Caco-2 (cell line): ENCODE data around the gene GRID1. TPM values are rescaled to one million over a fixed set of nuclear protein-coding genes. Genes with fewer than 3 reads are reported as not detected.

ENCODE experiments used
- BruUV-seq: library from RNA; stranded (reverse); fragments of 400-500 nt; replicated peaks from 2 replicates; lab custom pipeline; 2021; lab: Mats Ljungman, UMichigan
- CTCF ChIA-PET: fragments of 300-600 bp; sonication (Branson Sonifier 250); formaldehyde crosslinking; loops from one replicate; lab custom pipeline; 2022; ENCODE audit warnings: antibody characterized with exemption; lab: Charles Lee
- POLR2A ChIA-PET: fragments of 300-600 bp; sonication (Branson Sonifier 250); formaldehyde crosslinking; loops from one replicate; lab custom pipeline; 2022; ENCODE audit warnings: antibody characterized with exemption; lab: Charles Lee
- DNase-seq, 2 experiments: peaks; one replicate each; pipeline versions ENCODE4 v3.0.0 to v3.0.0-alpha.2; 2020 to 2022
- H3K27me3 ChIP-seq: replicated peaks from 2 replicates; pipeline ENCODE4 v1.6.0; 2011; ENCODE audit warnings: low read length; ENCODE audit not compliant: control insufficient read depth, insufficient read depth
- H3K36me3 ChIP-seq: 2 replicates; pipeline ENCODE4 v1.5.1; 2011; ENCODE audit warnings: low read length; ENCODE audit not compliant: control insufficient read depth, insufficient read depth
- H3K4me1 ChIP-seq: fragments of 250-450 bp; sonication (Bioruptor Pico); 2 replicates; pipeline ENCODE4 v1.5.1; 2020; ENCODE audit warnings: mild to moderate bottlenecking
- H3K4me3 ChIP-seq: 2 replicates; pipeline ENCODE4 v1.5.1; 2011; ENCODE audit warnings: low read depth, mild to moderate bottlenecking, control low read depth, low read length
- H3K9me3 ChIP-seq: fragments of 250-450 bp; sonication (Bioruptor Pico); 2 replicates; pipeline ENCODE4 v1.5.1; 2020; ENCODE audit warnings: mild to moderate bottlenecking, moderate library complexity
- H3K27ac Mint-ChIP-seq: one replicate; pipeline ENCODE4 v1.8.0; 2022; ENCODE audit warnings: mixed read lengths; ENCODE audit not compliant: unreplicated experiment
- H3K27me3 Mint-ChIP-seq: one replicate; pipeline ENCODE4 v1.8.0; 2022; ENCODE audit warnings: mixed read lengths; ENCODE audit not compliant: insufficient read depth, unreplicated experiment
- H3K36me3 Mint-ChIP-seq: one replicate; pipeline ENCODE4 v1.8.0; 2022; ENCODE audit warnings: mild to moderate bottlenecking, mixed read lengths; ENCODE audit not compliant: insufficient read depth, unreplicated experiment
- H3K4me1 Mint-ChIP-seq: one replicate; pipeline ENCODE4 v1.8.0; 2022; ENCODE audit warnings: low read depth, mixed read lengths; ENCODE audit not compliant: unreplicated experiment
- H3K4me3 Mint-ChIP-seq: one replicate; pipeline ENCODE4 v1.8.0; 2022; ENCODE audit warnings: mild to moderate bottlenecking, moderate library complexity, mixed read lengths; ENCODE audit not compliant: unreplicated experiment
- H3K9me3 Mint-ChIP-seq: one replicate; pipeline ENCODE4 v1.8.0; 2022; ENCODE audit warnings: mixed read lengths; ENCODE audit not compliant: unreplicated experiment
- intact Hi-C: fragments of 100-400 bp; cut with micrococcal nuclease; formaldehyde crosslinking; loops from one replicate; pipeline ENCODE4 v1.10.0; 2022; ENCODE audit not compliant: unreplicated experiment
- total RNA-seq: library from RNA; stranded (reverse); gene quantifications from 2 replicates; pipeline ENCODE4 v1.2.3, GENCODE V29; 2022
- TF ChIP-seq, protein P1 (sequence below), 2 experiments: fragments of 200-600 bp in 1 of 2; IDR thresholded peaks; 1 replicate in 1 of 2; 2 replicates in 1 of 2; pipeline versions ENCODE4 v1.5.1 to v1.8.0; 2011 to 2022; ENCODE audit warnings: antibody characterized with exemption in 1 of 2, control low read depth in 1 of 2, inconsistent platforms in 1 of 2, low read depth in 1 of 2, low read length in 1 of 2, mild to moderate bottlenecking in 1 of 2, moderate library complexity in 1 of 2; ENCODE audit not compliant: insufficient read depth in 1 of 2, severe bottlenecking in 1 of 2, unreplicated experiment in 1 of 2

Gene GRID1
- total RNA-seq, 1 experiment from 2014 or later = 8.0 TPM

DNA sequence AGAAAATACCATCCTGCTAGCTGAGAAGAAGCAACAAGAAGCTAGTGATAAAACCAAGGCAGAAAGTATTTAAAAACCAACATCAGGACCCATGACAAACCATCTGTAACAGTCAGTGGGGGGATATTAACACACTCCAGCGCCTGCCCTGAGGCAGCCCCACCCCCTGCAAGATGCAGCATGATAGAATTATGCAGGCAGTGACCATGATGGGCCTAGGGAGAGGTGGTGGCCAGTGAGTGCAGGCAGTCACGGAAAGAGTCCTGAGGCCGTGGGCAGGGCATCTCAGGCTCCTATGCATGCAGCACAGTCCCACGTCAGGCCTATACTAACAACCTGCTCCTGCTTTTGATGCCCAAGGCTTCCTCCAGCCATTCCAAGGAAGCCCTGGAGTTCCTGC, 686.9 kb downstream of the GRID1 start:
- Histone ChIP-seq H3K4me3 (no peak overlapping the region), H3K36me3 (no peaks in the 10 kb centered on the region), H3K9me3 (0 out of 2 replicates have a peak, but pooled peaks cover 4% of the 10 kb centered on the region), H3K27me3 (no peaks in the 10 kb centered on the region), H3K4me1 (no peaks in the 10 kb centered on the region)
- DNase-seq = no peak
- no peak overlapping the region for H3K27ac Mint-ChIP-seq
- H3K4me3 Mint-ChIP-seq = no peak overlapping the region
- TF ChIP-seq, protein P1, sequence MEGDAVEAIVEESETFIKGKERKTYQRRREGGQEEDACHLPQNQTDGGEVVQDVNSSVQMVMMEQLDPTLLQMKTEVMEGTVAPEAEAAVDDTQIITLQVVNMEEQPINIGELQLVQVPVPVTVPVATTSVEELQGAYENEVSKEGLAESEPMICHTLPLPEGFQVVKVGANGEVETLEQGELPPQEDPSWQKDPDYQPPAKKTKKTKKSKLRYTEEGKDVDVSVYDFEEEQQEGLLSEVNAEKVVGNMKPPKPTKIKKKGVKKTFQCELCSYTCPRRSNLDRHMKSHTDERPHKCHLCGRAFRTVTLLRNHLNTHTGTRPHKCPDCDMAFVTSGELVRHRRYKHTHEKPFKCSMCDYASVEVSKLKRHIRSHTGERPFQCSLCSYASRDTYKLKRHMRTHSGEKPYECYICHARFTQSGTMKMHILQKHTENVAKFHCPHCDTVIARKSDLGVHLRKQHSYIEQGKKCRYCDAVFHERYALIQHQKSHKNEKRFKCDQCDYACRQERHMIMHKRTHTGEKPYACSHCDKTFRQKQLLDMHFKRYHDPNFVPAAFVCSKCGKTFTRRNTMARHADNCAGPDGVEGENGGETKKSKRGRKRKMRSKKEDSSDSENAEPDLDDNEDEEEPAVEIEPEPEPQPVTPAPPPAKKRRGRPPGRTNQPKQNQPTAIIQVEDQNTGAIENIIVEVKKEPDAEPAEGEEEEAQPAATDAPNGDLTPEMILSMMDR (IDR thresholded peaks at IDR 0.05; ENCODE audit: insufficient read depth in 1 of 2, low read depth in 1 of 2, low read length in 1 of 2, severe bottlenecking in 1 of 2, unreplicated experiment in 1 of 2) = no peak
- no peaks in the 10 kb centered on the region for H3K27me3 Mint-ChIP-seq
- no peaks in the 10 kb centered on the region for H3K4me1 Mint-ChIP-seq
- POLR2A ChIA-PET = no interaction called here
- intact Hi-C loops = no loop called here
- BruUV-seq = no TSS peak
- H3K9me3 Mint-ChIP-seq = no peaks in the 10 kb centered on the region
- no peaks in the 10 kb centered on the region for H3K36me3 Mint-ChIP-seq
- CTCF ChIA-PET = no interaction called here

DNA sequence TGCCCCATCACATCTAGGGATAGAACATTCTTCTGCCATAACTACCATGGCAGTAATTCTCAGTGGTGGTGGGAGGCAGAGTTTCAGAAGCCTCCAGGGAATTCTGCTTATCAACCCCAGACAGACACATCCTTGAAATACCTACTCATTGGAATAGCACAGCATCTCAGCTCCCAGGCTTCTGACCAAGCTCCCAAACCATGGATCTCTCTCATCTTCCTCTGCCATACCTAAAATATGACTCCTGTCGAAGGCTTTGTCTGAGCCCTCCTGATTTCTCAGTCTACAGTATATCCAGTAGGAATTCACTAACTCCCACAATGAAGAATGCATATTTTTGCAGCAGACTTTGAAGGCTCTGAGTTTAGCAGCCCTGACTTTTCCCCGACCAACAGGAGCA, 687.5 kb downstream of the GRID1 start:
- TF ChIP-seq, protein P1 (IDR thresholded peaks at IDR 0.05; ENCODE audit: insufficient read depth in 1 of 2, low read depth in 1 of 2, low read length in 1 of 2, severe bottlenecking in 1 of 2, unreplicated experiment in 1 of 2) = no peak
- Mint-ChIP-seq H3K4me1 (no peaks in the 10 kb centered on the region), H3K27ac (no peak overlapping the region), H3K27me3 (no peaks in the 10 kb centered on the region), H3K4me3 (no peak overlapping the region), H3K36me3 (no peaks in the 10 kb centered on the region), H3K9me3 (no peaks in the 10 kb centered on the region)
- POLR2A ChIA-PET = no interaction called here
- DNase-seq = no peak
- Histone ChIP-seq H3K4me1 (no peaks in the 10 kb centered on the region), H3K36me3 (no peaks in the 10 kb centered on the region), H3K27me3 (no peaks in the 10 kb centered on the region), H3K9me3 (0 out of 2 replicates have a peak, but pooled peaks cover 3% of the 10 kb centered on the region), H3K4me3 (no peak overlapping the region)
- intact Hi-C loops = no loop called here
- CTCF ChIA-PET = no interaction called here
- no TSS peak for BruUV-seq

DNA sequence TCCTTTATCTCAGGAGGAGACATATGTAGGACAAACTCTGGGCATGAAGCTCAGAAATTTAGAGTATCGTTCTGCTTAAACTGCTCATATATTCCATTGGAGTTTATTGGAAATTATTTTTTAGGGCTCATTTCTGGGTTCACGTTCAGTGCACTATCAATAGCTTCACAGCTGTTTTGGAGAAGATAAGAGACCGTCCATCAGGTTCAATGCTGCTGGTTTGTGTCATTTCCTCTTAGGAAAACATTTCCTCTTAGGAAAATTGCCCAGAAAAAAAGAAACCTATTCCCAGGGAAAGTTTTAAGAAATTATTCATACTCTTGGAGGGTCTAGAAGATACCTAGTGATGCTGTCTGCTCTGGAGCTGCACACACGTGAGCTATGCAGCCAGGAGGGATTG, 691.7 kb downstream of the GRID1 start:
- Mint-ChIP-seq H3K4me1 (no peaks in the 10 kb centered on the region), H3K9me3 (peaks cover 13% of the 10 kb centered on the region), H3K36me3 (no peaks in the 10 kb centered on the region), H3K27me3 (no peaks in the 10 kb centered on the region), H3K4me3 (no peak overlapping the region), H3K27ac (no peak overlapping the region)
- intact Hi-C loops = no loop called here
- CTCF ChIA-PET = no interaction called here
- no peak overlapping the region for H3K4me3 ChIP-seq
- TF ChIP-seq, protein P1 (IDR thresholded peaks at IDR 0.05; ENCODE audit: insufficient read depth in 1 of 2, low read depth in 1 of 2, low read length in 1 of 2, severe bottlenecking in 1 of 2, unreplicated experiment in 1 of 2) = no peak
- H3K9me3 ChIP-seq = no peaks in the 10 kb centered on the region
- no peak for DNase-seq
- no peaks in the 10 kb centered on the region for H3K4me1 ChIP-seq
- no peaks in the 10 kb centered on the region for H3K36me3 ChIP-seq
- no peaks in the 10 kb centered on the region for H3K27me3 ChIP-seq
- POLR2A ChIA-PET = no interaction called here
- BruUV-seq = no TSS peak
